Stimulated activated CD8-positive, alpha-beta memory T cell treated with anti-CD3 and anti-CD28 coated beads, Interleukin-12 subunit alpha, Interleukin-12 subunit beta, amount 100 ng/mL, for 24 hours (primary cell): ENCODE results near the gene DNAJC13.
"Not testable (repeated sequence)": the region's sequence is repeated elsewhere in the genome, so short reads cannot be mapped to it uniquely, and the experiment has no call there.

Experiments
- DNase-seq: peaks from one replicate; pipeline ENCODE4 v3.0.0-alpha.2; 2020; ENCODE audit errors: extremely low read depth

The DNAJC13 gene

DNA sequence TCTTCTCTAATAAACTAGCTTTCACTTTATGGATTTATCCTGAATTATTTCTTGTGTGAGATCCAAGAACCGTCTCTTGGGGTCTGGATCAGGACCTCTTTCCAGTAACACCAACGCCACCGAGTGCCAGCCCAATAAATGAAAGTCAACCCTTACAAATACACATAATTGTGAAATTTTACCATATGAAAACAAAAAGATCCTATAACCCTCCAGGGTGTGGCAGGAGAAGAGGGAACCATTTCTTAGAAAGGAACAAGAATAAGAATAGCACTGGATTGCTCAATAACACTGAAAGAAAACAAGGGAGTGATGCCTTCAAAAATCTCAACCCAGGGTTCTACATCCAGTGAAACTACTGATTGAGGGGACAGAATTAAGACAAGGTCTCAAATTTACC is 128.2 kb downstream of the DNAJC13 start:
- no peak for DNase-seq

DNA sequence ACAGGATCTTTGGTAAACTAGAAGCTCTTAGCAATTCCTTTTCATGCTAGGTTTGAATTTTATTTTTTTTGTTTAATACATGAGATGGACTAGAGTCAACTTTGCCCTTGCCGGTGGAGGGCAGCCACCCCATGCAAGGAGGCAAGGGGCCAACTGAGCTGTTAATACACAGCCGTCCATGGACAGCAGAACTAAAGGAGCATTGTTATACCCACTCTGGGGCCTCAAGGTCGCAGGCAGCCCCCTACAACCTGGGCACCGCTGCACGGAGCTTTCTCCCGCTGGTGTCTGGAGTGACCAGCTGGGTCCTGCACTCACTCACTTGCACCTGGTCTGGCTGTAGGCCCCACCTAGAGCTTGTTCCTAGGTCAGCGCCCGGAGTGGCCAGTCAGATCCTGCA is 131.9 kb downstream of the DNAJC13 start:
- DNase-seq, result no peak

DNA sequence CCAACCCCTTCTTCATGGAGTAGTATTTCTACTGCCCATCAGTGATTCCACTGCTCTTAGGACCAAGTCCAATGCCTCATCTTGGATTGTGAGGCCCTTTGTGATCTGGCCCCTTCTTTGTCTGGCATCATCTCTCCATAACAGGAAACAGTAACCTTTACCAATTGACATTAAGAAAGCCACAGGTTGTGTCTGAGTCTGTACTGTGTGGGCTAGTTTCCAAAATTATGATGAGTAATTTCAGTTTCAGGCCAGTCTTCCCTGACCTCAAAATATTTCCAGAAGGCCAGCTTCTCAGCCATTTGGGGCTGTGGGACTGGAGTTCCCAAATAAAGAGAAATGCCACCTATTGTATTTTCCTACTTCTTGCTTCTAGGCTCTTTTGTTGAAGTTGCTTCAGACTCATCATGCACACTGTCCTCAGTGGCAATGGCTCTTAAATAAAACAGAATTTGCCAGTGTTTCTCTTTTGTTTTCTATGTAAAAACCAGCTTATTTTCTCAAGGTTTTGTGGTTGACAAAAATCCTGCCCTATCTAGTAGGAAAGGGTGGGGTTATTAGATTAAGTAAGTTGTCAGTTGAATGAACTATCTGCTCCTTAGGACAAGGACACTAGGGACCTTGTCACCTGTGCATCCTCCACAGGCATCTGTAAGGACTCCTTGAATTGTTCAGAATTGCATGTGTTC is 132.7 kb downstream of the DNAJC13 start:
- DNase-seq, result no peak

DNA sequence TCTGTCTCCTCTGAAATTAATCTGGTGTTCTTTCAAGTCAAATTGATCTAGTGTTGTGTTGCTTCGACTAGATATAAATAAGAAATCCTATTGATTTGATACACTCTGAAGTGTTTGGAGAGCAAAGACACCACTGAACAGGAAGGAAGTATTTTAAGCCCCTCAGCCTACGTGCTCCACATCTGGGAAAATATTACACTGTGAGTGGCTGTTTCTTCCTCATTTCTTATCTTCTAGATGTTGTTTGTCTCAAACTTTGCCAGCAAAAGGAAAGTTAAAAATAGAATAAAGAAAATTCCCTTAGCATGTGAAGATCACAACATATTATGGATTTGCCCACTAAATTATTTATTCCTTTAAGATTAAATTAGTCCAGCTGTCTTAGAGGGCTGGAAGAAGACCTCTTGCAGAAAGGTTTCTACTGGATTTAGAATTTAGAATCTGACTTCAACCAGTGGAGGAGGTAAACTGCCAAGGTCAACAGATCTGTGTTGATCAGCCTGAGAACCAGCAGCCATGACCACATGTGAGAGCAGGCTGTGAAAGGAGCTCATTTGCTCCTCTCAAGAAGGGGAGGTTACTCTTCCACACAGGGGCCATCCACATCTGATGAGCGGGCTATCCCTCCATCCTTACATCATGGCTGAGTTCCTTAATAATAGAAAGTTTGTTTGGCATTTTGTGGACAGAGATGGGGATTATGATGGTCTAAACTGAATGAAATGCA is 133.4 kb downstream of the DNAJC13 start:
- DNase-seq, result no peak

DNA sequence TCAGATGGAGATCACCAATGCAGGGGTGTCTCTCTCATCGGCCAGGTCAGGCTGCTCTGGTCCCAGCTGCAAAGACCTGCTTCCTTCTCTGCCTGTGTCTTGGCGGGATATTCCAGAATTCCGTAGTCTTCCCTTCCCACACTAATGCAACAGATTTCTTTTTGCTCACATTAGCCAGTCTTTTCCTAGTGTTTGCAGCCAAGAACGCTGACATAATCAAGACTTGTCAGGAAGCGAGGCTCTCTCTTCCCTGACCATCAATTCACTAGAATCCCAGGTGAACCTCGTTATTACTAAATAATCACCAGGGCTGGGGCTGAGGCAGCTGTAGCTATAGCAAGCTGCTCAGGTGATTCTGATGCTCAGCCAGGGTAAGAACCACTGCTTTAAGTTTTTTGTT is 136.5 kb downstream of the DNAJC13 start:
- DNase-seq, result no peak

DNA sequence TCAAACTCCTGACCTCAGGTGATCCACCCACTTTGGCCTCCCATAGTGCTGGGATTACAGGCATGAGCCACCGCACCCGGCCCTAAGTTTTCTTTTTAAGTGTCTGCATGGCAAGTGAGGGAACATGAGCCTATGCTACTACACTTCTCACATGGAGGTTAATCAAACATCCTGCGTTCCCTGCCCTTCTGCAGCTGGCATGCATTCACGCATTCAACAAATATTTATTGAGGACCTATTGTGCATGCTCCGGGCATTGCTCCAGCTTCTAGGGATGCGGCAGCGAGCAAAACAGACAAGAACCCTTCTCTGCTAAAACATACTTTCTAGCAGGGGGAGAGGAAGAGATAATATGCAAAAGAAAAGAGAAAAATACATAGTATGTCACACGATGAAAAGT is 137.1 kb downstream of the DNAJC13 start:
- no peak for DNase-seq

DNA sequence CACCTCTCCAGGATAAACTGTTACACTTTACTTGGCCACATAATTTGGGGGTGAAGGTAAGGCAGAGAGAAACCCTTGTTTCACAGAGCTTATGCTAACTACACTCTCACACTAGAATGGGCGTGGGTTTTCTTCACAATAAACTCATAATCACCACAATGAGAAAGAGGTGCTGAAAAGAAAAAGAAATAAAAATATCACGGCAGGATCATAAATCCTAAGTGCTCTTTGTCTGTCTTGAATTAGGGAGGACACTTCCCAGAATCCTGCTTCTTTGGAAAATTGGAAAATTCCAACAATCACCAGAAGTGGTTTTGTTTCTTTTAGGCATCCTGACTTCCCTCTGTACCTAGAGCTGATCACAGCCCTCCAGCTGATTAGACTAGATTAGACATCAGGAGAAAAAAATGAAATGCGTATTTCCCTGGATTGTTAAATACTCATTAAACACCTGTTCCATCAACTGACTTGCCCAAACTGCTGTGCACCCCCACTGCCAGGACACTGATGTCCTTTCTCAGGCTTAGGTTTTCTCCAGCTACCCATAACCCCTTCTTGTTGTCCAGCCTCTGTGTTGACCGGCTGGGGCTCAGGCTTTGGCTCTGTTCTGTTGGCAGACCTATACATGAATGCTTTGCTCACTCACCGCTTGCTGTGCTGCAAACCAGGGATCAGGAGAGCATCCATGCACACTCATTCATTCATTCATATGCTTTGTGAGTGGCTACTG is 138.2 kb downstream of the DNAJC13 start:
- DNase-seq, result no peak

DNA sequence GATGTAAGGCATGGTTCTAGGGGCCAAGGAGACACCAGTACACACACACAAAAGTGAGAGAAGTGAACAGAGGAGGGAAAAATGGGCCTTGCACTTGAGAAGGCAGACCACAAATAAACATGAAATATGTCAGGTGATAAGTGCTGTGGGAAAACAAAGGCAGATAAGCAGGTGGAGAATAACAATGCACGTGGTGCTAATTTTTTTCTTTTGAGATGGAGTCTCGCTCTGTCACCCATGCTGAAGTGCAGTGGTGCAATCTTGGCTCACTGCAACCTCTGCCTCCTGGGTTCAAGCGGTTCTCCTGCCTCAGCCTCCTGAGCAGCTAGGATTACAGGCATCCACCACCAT is 138.7 kb downstream of the DNAJC13 start:
- not testable (repeated sequence) for DNase-seq

DNA sequence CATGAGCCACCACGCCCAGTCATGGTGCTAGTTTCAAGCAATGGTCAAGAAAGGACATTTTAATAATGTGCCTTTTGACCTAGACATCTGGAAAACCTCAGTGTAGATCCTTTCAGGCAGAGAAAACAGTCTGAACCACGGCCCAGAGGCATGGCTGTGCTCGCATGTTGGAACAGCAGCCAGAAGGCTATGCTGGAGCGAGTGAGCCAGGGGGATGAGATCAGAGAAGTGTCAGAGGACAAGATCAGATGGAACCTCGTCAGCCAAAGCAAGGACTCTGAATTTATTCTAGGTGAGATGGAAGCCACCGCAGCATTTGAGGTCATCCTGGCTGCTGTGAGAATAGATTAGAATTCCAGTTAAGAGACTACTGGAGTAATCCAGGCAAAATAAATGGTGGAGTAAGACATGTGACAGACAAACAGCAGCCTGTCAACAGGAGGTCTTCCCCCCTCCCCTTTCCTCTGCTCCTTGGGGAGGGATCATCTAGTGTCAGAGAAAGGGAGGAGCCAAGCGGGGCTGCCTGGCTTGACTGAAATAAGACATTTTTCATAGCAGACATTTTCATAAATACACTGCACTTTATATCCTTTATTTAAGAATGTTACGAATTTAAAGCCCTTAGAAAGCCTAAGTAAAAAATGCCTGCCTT is 139.3 kb downstream of the DNAJC13 start:
- DNase-seq, result no peak

DNA sequence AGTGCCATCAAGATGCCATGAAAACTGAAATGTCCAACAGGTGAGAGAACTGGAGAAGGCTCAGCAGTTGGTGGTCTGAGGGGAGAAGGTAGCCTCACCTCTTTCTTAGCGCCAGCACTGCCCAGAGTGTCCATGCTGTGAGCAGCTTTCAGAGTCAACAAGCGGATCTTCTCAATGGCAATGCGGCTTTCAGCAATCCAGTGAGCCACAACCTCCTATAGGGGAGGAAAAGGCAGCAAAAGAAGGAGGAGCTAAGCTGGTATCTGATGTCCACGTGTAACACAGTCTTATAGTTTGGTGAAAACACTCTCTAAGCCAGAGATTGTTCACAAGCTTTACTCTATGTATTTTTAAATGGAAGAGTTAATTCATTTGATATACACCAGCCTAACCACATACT is 143.7 kb downstream of the DNAJC13 start:
- no peak for DNase-seq

DNA sequence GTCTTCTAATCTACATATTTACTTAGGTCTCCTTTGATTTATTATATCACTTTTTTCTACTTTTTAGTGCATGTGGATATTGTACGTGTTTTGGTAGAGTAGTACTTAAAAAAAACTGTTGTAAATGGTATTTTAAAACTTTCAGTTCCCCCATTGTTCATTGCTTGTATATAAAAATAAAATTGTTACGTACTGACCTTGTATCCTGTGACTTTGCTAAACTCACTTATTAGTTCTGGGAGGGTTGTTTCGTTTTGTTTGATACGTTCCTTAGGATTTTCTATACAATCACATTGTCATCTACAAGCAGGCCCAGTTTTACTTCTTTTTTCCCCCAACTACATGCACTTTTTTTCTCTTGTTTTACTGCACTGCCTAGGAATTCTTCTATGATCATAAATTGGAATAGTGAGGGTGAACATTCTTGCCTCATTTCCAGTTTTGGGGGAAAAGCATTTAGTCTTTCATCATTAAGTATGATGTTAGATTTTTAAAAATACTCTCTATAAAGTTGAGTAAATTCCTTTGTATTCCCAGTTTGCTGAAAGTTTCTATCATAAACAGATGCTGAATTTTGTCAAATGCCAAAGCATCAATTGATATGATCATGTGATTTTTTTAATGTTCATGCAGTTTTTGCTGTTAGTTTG is 146.2 kb downstream of the DNAJC13 start:
- DNase-seq, result no peak

DNA sequence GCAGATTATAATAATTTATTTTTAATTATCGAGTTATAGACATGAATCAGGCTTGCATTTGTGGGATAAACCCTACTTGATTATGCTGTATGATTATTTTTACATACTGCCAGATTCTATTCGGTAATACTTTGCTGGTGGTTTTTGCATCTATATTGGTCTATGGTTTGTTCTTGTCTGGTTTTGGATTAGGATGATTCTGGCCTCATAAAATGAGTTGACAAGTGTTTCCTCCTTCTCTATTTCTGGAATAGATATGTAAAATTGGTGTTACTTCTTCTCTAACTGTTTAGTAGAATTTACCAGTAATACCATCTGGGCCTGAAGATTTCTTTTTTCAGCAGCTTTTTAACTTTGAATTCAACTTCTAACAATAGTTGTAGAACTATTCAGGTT is 146.8 kb downstream of the DNAJC13 start:
- DNase-seq, result no peak

DNA sequence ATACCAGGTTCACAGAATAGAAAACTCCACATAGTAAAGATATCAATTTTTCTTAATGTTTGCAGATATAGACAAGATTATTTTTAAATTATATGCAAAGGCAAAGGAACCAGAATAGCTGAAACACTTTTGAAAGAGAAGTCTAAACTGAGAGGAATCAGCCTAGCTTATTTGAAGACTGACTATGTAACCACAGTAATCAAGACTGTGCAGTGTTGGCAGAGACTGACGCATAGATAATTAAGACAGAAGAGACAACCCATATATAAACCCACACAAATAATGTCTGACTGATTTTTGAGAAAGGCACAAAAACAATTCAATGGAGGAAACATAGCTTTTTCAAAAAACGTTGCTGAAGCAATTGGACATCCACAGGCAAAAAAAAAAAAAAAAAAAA is 151.1 kb downstream of the DNAJC13 start:
- DNase-seq, result no peak

DNA sequence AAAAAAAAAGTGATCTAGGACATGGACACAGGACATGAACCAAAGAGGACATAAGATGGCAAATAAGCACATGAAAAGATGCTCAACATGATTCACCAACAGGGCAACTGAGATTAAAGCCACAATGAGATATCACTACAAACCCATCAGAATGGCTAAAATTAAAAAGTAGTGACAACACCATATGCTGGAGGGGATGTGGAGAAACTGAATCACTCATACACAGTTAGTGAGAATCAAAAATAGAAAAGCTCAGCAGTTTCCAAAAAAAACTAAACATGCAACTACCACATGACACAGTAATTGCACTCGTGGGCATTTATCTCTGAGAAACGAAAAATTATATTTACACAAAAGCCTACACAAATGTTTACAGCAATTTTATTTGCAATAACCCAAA is 151.9 kb downstream of the DNAJC13 start:
- DNase-seq, result no peak

DNA sequence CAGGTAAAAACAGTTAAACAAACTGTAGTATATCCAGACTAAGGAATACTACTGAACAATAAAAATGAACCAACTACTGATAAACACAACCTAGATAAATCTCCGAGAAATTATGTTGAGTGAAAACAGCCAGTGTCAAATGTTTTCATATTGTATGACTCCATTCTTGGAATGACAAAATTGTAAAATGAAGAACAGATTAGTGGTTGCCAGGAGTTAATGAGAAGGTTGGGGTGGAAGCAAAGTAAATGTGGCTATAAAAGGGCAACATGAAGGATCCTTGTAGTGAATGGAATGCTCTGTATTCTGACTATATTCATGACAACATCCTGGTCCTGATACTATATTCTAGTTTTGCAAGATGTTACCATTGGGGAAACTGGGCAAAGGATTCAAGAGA is 152.3 kb downstream of the DNAJC13 start:
- no peak for DNase-seq

DNA sequence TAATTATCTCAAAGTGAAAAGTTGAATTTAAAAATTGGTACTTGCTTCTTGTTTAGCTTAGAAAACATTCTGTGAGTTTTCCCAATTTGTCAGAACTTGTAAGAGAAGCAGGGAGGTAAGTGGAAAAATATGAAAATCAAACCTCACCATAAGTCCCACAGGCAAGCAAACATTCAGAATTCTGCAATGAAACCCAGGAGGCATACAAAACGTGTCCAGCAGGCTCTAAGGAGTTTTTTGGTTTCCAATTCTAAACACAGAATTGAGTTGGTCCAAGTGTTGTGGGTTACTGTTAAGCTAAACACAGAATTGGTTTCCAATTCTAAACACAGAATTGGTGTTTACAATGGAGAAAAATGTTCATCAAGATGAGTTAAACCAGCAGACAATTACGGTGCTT is 152.7 kb downstream of the DNAJC13 start:
- no peak for DNase-seq

DNA sequence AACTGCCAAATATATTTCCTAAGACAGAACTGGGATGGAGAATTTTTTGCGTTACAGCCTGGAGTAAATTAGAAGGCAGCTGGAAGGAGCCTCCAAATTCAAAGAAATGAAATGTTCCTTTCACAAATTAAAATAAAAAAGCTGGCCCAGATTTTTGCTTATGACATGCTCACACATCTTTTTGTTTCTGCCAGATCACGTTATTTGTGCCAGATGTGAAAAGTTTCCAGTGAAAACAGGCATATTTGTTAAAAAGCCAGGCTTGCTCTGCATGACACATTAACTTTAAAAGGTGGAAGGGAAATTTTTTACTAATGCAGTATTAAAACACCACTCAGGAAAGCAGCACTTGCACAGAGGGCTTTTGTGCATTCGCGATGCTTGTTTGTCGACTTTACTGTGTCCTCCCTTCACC is 156.5 kb downstream of the DNAJC13 start:
- no peak for DNase-seq

DNA sequence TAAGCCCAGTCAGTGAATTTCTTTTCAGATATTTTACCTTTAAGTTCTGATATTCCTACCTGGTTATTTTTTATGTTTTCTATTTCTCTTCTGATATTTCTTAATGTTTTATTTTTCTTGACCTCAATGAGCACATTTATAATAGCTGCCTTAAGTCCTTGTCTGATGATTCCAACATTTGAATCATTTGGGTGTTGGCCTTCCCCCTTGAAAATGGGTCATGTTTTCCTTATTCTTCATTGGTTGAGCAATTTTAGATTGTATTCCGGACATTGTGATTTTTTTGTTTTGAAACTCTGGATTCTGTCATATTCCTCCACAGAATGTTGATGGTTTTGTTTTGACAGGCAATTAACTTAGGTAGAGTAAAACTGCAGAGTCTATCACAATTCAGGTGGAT is 170.1 kb downstream of the DNAJC13 start:
- no peak for DNase-seq
